Activated CD4-positive, alpha-beta T cell treated with anti-CD3 and anti-CD28 coated beads, Interleukin-2, Interleukin-4, amounts not matched to agents 100 ng/mL and 50 ng/mL, durations not matched to agents 16 hours and 8 hours (primary cell): Measurements from ENCODE around the gene CSDE1.

Source experiments
- DNase-seq: peaks from one replicate; pipeline ENCODE4 v3.0.0-alpha.2; 2020; ENCODE audit warnings: low spot score

The CSDE1 gene

DNA sequence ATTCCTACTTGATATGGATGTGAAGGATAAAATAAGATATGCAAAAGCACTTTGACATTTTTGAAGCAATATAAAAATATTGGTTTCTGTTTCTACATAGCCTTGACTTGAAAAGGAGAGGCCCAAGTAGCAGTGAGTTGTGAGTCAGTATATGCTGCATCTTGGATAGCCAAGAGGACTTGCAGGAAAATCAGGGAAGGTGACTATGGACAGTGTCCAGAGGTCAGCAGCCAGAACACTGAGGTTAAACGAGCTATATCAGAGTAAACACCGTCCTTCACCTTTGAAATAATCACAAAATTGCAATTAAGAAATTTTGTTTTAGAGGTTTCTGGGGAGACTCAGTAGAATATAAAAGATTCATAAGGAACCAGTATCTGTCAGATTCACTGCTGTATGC lies 55.9 kb downstream of the CSDE1 start:
- no peak for DNase-seq

DNA sequence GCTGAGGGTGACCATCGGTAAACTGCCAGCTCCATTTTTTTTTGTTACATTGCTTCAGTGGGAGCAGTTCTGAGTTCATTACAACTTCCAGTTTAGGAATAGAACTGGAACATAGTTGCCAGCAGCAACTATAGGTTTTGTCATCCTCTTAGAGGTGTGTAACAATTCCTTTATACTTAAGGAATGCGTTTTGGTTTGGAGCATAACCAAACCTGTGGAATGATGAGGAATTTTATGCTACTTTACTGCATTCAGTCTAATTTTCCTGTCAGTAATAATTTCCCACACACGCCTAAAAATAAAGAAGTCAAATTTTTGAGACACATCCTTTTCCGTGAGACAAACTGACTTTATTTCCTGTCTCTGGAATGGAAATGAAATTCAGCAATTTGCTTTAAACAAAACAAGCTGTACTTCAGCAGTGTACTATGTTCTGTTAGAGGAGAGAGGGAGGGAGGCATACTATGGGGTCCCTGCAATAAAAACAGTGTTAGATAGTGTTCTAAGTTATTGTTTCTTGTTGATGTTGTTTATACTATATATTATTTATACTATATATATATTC lies 57.7 kb downstream of the CSDE1 start:
- no peak for DNase-seq

DNA sequence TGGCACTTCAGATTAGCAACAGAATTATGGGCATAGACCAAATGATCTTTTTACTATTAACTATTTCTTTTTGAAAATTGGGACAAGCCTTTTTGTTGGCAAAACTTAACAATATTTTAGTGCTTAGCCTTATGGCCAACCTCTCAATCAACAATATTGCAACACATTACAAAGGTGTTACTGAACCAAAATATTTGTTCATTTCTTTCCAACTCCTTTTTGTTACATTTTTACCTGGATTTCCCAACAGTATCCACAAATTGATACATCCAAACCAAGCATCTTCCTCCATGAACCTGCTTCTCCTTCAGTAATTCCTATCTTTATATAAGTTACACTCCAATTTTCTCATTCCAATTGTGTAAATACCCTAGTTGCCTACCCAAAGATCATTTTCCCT lies 61.0 kb downstream of the CSDE1 start:
- no peak for DNase-seq

DNA sequence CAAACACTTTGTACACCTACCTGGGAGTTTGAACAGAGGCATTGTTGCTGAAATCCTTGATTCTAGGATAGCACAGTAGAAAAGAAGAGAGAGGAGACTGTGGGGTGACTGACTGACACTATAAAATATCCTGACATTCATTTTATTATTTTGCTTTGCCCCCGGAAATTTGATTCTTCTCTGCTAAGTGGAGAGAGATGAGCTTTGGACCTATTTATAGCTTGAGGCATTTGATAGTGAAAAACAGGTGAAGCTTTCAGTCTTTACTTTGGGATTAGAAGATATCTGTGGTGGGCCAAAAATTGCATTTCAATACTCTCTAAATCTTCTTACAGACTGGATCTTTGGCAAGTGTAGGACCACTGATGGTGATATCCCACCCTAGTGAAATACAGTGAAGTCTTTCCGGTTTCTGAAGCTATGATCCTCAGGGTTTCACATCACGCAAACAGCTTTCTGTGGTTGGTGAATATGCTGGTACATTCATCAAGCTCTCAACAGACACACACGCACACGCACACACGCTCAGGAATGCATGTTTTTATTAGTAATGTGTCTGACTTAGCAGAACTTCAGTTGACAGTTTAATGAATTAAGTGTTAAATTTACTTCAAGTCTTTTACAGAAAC lies 62.2 kb downstream of the CSDE1 start, which contains the start of gene AMPD1:
Gene AMPD1 (minus strand): TSS at position 117 of the 629 bp plus-strand sequence. CDS start 75 bp downstream, at position 42.
- DNase-seq, result no peak

DNA sequence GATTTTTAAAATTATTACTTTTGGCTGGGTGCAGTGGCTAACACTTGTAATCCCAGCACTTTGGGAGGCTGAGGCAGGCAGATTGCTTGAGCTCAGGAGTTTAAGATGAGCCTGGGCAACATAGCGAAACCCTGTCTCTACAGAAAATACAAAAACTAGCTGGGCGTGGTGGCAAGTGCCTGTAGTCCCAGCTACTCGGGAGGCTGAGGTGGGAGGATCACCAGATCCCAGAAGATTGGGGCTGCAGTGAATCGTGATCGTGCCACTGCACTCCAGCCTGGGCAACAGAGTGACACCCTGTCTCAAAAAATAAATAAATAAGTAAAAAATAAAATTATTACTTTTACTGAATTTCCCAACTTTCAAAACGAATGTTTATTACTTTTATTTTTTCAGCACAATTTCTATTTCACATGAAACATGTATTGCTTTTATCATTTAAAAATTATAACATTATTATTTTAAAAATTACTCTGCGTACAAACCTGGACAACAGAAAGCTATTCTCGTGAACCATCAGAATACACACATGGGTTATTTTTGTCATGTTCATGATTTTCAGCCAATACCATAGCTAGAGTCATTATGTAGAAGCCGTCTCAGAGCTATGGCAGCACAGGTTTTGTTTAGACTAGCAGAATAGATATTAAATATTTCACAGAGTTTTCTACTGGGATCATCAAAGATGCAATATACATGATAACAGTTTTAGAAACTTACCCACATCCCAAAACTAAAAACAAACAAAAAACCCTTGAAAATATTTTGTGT lies 63.1 kb downstream of the CSDE1 start:
- no peak for DNase-seq

DNA sequence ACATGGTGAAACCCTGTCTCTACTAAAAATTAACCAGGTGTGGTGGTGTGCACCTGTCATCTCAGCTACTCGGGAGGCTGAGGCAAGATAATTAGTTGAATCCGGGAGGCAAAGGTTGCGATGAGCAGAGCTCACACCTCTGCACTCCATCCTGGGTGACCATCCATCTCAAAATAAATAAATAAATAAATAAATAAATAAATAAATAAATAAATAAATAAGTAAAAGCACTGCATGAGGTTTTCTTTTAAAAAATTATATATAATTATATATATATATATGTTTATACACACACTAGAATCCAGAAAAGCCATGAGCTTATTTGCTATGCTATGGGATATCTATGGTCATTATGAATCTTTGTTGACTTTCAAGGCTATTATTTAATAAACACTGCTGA lies 64.8 kb downstream of the CSDE1 start:
- DNase-seq, result no peak

DNA sequence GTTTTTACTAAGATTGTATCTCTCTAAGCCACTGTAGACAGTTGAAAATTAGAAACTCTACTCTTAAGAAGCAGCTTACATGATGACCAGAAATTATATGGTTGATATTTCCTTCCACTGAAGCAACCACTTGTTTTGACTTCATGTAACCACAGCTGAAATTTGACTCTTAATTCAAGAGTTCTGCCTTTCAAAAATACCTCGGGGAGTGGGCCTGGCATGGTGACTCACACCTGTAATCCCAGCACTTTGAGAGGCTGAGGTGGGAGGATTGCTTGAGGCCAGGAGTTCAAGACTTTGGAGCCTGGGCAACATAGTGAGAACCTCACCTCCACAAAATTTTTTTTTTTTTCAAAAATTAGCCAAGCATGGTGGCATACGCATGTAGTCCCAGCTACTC lies 66.7 kb downstream of the CSDE1 start:
- DNase-seq, result no peak

DNA sequence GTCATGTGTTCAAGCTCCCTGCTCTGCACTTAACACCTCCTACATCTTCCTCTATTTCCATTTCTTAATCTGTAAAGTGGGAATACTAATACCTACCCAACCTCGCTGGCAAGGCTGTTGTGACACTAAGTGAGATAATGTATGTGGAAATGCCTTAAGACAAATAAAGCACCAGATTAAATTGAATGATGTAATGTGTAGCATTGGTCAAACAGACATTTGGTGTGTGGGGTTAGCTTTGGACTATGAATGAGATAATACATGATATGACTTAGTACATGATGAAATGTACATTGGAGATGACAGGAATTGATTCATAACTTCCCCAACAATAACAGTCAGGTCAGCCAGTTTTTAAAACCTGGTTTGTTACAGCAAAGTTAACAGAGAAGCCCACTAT lies 67.6 kb downstream of the CSDE1 start:
- DNase-seq, result no peak

DNA sequence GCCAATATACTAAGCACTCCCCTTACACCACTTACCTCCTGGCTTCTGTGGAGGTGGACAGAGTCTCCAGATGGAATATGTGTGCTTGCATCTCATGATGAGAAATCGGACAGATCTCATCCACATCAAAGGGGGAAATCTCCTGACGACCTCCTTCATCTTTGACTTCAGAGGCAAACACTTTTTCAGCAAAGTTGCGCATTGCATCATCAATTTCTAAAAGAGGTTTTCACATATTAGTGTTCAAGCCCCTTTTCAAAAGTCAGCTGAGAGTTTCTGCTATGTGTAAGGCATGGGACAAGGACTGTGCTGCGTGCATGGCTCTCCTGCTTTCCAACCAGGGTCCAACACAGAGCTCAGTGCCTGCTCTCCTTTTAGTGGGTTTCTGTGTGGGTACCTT lies 69.3 kb downstream of the CSDE1 start:
- no peak for DNase-seq

DNA sequence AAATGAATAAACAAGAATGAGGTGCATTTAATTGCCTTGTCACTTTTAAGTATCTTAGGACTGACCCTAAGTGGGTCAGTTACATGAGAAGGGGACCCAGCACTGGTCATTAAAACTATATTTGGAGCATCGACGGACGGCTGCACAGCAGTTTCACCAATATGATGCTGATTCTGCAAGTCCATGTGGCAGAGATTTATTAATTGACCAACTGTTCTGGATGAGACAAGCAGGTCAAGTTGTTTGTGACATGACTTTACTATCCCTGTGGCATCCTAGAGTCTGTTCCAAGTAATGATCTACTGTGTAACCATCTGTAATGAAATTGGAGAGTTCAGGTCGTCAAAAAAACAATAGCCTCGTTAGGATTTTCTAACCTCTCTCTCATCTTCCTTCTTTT lies 71.9 kb downstream of the CSDE1 start:
- no peak for DNase-seq

DNA sequence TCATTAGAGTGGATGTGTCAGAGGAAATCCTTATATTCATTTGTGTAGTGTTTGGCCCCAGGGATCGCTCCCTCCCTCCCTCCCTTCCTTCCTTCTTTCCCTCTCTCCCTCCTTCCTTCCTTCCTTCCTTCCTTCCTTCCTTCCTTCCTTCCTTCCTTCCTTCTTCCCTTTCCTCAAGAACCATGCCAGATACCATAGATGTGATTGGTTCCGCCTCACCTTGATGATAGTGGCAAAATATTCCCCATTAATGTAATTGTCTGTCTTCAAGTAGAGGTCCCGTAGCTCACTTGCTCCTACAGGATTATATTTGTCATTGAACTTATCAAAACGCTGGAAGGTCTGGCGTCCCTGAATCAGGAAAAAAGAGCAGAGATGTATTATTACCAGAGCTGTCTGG lies 80.1 kb downstream of the CSDE1 start:
- DNase-seq, result no peak

DNA sequence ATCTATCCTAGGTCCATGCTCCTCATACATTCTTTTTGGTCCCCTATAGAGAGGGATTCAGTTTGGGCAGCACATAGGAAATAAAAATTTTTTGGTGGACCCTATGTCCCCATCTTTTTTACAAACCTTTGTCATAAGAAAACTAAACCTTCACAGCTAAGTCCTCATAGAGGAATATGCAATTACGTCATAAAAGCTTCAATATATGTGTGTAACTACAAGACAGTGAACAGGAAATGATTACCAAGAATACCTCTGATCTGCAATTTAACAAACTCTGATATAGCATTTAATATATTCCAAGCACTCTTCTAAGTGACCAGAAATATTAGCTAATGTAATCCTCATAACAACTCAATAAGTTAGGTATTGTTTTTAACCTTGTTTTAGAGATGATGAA lies 81.7 kb downstream of the CSDE1 start:
- no peak for DNase-seq

DNA sequence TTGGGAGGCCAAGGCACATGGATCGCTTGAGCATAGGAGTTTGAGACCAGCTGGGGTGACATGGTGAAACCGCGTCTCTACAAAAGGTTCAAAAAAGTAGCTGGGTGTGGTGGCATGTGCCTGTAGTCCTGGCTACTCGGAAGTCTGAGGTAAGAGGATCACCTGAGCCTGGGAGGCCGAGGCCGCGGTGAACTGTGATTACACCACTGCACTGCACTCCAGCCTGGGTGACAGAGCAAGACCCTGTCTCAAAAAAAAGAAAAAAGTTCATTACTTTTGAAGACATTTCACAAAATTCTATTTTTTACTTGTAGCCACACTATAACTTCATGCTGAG lies 85.9 kb downstream of the CSDE1 start:
- DNase-seq, result no peak

DNA sequence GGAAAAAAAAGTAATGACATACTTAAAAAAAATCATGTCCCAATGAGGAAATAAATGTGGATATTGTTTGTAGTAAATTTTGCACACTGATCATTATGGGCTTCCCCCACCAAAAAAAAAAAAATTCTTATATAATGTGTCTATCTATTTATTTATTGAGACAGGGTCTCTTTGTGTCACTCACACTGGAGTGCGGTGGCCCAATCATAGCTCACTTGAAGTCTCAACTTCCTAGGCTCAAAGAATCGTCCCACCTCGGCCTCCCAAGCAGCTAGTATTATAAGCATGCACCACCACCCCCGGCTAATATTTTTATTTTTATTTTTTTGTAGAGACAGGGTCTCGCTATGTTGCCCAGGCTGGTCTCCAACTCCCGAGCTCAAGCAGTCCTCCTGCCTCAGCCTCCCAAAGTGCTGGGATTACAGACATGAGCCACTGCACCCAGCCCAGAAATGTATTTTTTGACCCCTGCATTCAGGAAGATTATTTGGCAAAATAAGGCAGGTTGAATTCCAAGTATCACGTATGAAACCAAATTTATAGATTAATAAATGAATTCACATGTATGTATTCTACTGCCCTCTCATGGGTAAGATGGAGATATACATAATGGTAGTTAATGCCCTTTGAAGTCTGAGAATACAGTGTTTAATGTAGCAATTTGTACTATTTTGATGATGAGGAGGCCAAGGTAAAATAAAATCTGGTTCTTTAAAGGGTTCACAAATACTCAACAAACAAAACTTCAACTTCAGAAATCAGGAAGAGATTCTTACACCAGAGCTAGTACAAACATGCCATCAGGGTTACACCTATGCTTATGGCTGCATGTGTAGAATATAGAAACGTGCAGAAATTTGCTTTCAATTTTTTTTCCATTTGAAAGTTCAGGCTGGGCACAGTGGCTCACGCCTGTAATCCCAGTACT lies 86.5 kb downstream of the CSDE1 start:
- no peak for DNase-seq

DNA sequence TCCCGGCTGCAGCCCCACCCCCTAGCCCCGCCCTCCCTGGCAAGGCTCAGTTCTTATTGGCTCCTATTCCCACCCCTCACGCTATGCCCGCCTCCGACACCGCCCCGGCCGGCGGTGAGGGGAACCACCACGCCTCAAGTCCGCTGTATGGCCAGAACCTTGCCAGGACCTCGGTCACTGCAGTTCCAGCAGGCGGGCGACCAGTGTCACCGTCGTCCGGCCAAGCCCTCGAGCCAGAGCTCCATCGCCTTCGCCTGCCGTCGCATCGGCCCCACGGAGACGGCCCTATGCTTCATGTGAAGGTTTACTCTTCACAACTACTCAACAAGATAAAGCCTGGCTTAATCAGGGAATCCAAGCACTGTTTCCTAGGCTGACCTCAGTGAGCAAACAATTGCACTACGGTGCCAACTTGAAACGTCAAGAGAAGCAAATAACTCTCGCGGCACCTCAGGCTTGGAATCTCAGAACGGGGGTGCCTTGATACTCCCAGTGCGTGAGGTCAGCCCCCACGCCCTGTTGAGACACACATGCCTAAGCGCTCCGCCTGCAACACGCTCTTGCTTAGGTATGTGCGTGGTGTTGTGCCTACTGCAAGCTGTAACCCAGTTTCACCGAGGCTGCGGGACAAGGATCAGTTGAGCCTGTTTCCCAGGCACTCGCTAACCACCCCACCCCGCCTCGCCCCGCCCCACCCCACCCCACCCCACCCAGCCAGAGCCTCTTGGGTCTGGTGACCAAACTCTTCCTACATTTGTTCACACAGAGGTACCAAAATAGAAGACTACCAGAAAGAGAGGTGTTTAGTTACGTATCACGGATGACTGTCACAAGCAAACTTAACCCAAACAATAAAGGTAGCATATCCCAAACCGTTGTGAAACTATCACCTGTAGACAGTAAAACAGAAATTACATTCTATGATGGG lies 87.4 kb downstream of the CSDE1 start:
- DNase-seq, result peak; percentile 85

DNA sequence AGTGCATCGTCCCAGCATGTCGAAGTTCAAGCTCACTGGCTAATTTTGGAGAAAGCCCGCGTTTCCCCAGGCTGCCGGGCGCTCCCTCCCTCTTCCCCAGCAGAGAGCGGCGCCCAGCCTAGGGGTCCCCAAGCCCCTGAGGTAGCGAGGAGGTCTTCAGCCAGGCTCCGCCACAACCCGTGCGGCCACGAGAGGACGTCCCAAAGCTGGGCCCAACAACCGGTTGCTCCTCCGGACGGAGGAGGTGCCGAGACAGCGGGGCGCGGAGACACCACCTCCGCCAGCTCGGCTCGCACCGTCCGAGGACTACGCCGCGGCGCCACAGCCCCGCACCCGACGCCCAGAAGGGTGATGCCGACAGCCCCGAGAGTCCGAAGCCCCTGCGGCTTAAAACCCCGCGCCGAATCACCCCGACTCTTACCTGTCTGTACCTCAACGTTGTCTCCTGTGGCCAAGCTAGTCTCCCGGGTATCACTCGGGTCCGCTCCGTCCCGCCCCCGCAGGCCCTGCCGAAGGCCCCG lies 88.2 kb downstream of the CSDE1 start, which contains the start of gene DENND2C:
Gene DENND2C (minus strand): TSS at position 488 of the 521 bp plus-strand sequence. CDS start 44,065 bp downstream, outside the sequence.
- DNase-seq, result no peak

DNA sequence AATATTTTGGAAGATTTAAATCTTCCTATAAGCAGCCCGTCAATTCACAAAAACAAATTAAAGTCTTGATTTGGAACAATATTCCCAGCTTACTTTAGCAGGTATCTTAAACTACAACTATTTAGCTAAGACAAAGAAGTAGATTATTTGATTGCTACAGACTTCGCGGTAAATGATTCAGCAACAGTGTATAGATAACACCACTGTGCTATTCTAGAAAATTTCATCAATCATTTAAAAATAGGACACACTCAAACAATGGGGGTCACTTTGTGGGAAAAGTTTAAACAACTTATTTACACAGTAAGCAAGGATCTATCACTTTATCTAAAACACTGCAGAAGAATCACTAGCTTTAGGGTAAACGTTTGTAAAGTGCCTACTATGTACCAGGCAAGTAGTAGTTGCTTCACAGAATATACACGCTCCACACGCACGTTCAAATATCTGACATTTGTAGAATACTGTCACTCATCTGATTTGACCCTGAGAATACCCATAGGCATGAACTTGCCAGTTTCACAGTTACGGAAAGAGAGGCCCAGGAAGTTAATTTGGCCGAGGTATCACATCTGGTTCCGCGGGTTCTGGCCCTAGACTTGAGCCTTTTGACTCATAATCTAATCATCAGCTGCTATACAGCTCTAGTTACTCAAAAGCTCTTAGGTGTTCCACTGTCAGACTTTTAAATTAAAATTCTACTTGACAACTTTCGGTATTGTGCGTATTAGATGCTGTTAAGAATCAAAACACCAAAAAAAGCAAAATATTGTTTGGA lies 88.8 kb downstream of the CSDE1 start:
- DNase-seq, result no peak

DNA sequence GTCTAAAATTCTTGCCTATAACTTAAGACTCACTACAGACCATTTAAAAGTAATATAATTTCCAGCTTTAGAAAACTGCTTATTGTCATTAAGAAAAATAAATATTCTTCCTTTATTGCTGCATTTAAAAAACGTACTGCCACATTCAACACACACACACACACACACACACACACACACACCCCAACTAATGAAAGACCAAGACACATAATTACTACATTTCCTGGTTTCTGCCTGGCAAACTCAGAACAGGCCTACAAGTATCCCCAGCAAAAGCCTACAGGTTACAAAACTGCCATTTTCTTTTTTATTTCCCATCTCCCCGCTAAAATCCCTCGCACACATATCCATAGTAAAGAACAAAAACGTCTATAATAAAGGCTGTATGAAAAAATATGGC lies 89.4 kb downstream of the CSDE1 start:
- no peak for DNase-seq

DNA sequence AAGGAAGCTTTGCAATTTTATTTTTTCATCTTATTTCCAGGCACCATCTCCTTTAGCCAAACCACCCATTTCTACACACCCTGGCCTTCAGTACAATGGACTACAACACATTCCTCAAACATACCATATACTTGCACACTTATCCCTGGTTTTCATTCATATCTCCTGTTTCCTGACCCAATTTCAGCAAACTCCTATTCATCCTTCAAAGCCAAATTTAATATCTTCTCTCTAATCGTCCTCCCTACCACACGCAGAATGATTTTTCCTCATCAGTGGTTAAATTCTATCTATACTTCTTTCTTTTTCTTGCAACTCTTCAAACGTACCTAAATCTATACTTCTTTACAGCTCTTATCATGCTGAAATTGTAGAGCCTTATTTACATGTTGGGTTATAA lies 90.8 kb downstream of the CSDE1 start:
- no peak for DNase-seq
